Spleen (tissue), 7 donors: ENCODE results near the gene RBM17.

Experiments used
- CTCF ChIP-seq, 11 experiments: fragments of 200-600 bp in 7 of 11; fragments of 450-650 bp in 4 of 11; sonication (generic) in 4 of 11; IDR thresholded peaks in 8 of 11; conservative IDR thresholded peaks in 3 of 11; 1 replicate in 7 of 11; 2 replicates in 4 of 11; pipeline versions ENCODE4 v1.4.0 to v1.8.0; 2016 to 2021; ENCODE audit warnings: antibody characterized with exemption in 11 of 11, inconsistent platforms in 4 of 11, mild to moderate bottlenecking in 1 of 11
- POLR2A ChIP-seq, 3 donors: fragments of 450-650 bp; IDR thresholded peaks; one replicate each; pipeline ENCODE4 v1.5.1; 2017; ENCODE audit warnings: antibody characterized with exemption in 3 of 3, mild to moderate bottlenecking in 1 of 3
- POLR2AphosphoS5 ChIP-seq, 3 donors: sonication (generic); formaldehyde crosslinking; IDR thresholded peaks; one replicate each; pipeline ENCODE4 v1.5.1; 2017; ENCODE audit warnings: antibody characterized with exemption in 3 of 3
- donor health status: DM: no; HTN: no; CAD: no; lungs with moderate emphysema.
- donor health status: DM: no; HTN: no; CAD: no.
- donor health status: DM: no; HTN: no; CAD: no.

DNA sequence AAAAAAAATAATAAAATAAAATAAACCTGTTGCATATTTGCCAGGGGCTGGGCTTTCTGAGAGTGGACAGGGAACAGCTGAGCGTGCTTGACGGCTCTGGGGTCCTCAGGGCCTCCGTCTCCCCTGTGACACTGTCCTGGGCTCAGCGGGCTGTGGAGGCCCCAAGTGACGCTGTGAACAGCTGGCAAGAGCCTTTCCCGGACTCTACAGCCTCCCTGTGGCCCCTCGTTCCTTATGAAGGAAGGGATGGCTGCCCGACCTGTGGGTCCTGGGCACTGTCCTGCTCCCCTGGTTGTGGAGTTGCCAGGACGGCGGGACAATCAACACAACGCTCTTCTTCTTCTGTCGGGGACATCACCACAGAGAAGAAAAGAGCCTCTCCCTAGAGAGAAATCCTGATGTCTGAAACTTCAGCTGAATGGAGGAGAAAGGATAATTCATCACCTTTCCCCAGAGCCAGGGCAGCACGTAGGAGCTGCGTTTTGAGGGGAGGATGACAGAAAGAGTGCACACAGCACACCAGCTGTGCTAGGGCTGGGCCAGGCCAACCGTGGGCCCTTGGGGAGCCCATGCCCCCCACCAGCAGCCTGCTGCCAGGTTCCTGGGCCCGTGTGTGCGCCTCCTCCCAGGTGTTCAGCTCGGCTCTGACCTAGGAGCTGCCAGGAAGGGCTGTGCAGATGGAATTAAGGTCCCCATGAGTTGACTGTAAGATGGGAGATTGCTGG is 45.4 kb downstream of the RBM17 start:
- TF ChIP-seq CTCF (IDR thresholded peaks at IDR 0.05 in 8 of 11, conservative IDR thresholded peaks at IDR 0.05 in 3 of 11) (no peak), POLR2A (IDR thresholded peaks at IDR 0.05) (no peak), POLR2AphosphoS5 (IDR thresholded peaks at IDR 0.05) (no peak)
